Hepatocyte (in vitro differentiated cells): ENCODE measurements around the gene DDX19B. TPM values are rescaled to one million over a fixed set of nuclear protein-coding genes. Genes with fewer than 3 reads are reported as not detected.
"Not testable (repeated sequence)": the region's sequence is repeated elsewhere in the genome, so short reads cannot be mapped to it uniquely, and the experiment has no call there.

Experiments
- DNase-seq: peaks from one replicate; pipeline ENCODE4 v3.0.0-alpha.2; 2016; ENCODE audit warnings: low spot score
- H2AFZ ChIP-seq: fragments of 200-600 bp; sonication (generic); 2 replicates; pipeline ENCODE4 v1.6.0; 2016; ENCODE audit warnings: antibody characterized with exemption, mild to moderate bottlenecking
- H3K27ac ChIP-seq: fragments of 200-600 bp; sonication (generic); 2 replicates; pipeline ENCODE4 v1.5.1; 2016; ENCODE audit warnings: mild to moderate bottlenecking
- H3K27me3 ChIP-seq: fragments of 200-600 bp; sonication (generic); 2 replicates; pipeline ENCODE4 v1.6.1; 2016
- H3K36me3 ChIP-seq: fragments of 200-600 bp; sonication (generic); replicated peaks from 2 replicates; pipeline ENCODE4 v1.5.1; 2016; ENCODE audit warnings: low read depth; ENCODE audit not compliant: insufficient read depth
- H3K4me1 ChIP-seq: fragments of 200-600 bp; sonication (generic); 2 replicates; pipeline ENCODE4 v1.5.1; 2016; ENCODE audit warnings: mild to moderate bottlenecking, moderate library complexity; ENCODE audit not compliant: insufficient read depth
- H3K4me2 ChIP-seq: fragments of 200-600 bp; sonication (generic); 2 replicates; pipeline ENCODE4 v1.6.0; 2016
- H3K4me3 ChIP-seq: fragments of 200-600 bp; sonication (generic); 2 replicates; pipeline ENCODE4 v1.5.1; 2016; ENCODE audit warnings: mild to moderate bottlenecking
- H3K79me2 ChIP-seq: fragments of 200-600 bp; sonication (generic); 2 replicates; pipeline ENCODE4 v1.6.0; 2017; ENCODE audit warnings: mild to moderate bottlenecking
- H3K9me2 ChIP-seq: fragments of 200-600 bp; sonication (generic); replicated peaks from 2 replicates; pipeline ENCODE4 v1.6.0; 2017; ENCODE audit warnings: mild to moderate bottlenecking; ENCODE audit not compliant: insufficient read depth
- H3K9me3 ChIP-seq: fragments of 200-600 bp; sonication (generic); 2 replicates; pipeline ENCODE4 v1.5.1; 2016; ENCODE audit warnings: low read depth, mild to moderate bottlenecking
- H4K20me1 ChIP-seq: fragments of 200-600 bp; sonication (generic); 2 replicates; pipeline ENCODE4 v1.6.0; 2016; ENCODE audit warnings: mild to moderate bottlenecking; ENCODE audit not compliant: insufficient read depth, poor library complexity, severe bottlenecking
- EZH2 ChIP-seq: fragments of 200-600 bp; sonication (generic); IDR thresholded peaks from 2 replicates; pipeline ENCODE4 v1.6.1; 2016; ENCODE audit warnings: antibody characterized with exemption, mild to moderate bottlenecking, borderline replicate concordance
- EZH2phosphoT487 ChIP-seq: fragments of 200-600 bp; sonication (generic); IDR thresholded peaks from one replicate; pipeline ENCODE4 v1.6.1; 2018; ENCODE audit warnings: antibody characterized with exemption, mild to moderate bottlenecking, low read depth, moderate library complexity; ENCODE audit not compliant: unreplicated experiment, severe bottlenecking
- WGBS: methylation state at CpG from one replicate; pipeline ENCODE4 v1.1.6; 2016; ENCODE audit warnings: low lambda C conversion rate; ENCODE audit errors: missing lambda C conversion rate; 5-methylcytosine and 5-hydroxymethylcytosine counted together
- polyA plus RNA-seq: library from polyadenylated mRNA; unstranded; fragments of >200 nt; fragmentation: Nextera tagmentation; extraction: Ambion mirVana; gene quantifications from 2 replicates; pipeline ENCODE4 v1.2.1, GENCODE V29; 2016
- total RNA-seq: library from RNA; depleted of rRNA; stranded (reverse); fragments of >200 nt; gene quantifications from 2 replicates; pipeline ENCODE4 v1.2.3, GENCODE V29; 2014
- TF ChIP-seq, protein P1 (sequence below): fragments of 200-600 bp; sonication (generic); IDR thresholded peaks from 2 replicates; pipeline ENCODE4 v1.5.1; 2016; ENCODE audit warnings: antibody characterized with exemption, mild to moderate bottlenecking; ENCODE audit not compliant: poor library complexity

The DDX19B gene
- total and polyA plus RNA-seq, 2 experiments from 2014 or later = 26.6 to 38.7 TPM

DNA sequence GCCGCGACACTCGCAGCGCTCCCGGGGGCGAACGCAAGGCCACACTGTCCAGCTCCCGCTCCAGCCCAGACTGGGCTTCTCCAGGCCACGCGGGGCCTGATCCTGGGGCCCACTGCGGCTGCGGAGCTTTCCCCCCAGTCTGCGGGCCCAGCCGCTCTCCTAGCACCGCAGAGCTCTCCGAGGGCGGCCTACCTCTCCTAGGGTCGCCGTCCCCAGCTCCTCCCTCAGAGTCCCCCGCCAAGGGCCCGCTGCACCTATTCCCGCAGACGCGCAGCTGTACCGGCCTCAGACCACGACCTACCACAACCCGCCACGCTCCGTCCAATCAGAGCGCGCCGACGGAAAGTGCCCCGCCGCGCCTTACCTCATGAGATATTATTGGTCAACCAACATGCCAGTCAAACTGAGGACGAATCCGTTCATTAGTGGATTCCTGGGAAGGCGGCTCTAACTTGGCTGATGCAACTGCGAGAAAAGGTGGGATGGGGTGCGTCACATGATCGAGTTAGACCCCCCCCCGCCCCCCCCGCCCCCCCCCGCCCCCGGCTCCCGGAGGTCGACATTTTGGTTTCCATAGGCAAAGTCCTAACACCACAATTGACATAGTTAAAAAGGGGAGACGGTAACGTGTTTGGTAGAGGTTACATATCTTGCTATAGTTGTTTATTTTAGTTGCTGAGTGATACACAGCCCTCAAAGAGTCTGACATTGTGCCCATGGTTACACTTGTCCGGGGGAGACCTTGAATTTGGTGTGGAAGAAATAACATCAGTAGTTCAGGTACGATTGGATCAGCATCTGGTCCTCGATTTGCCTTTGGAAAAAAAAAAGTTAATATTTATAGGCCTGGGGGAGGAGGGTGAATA is 9.5 kb upstream of the DDX19B start, which contains the start of gene AARS1:
AARS1 (minus strand) TSS at position 278 of the 866 bp plus-strand sequence. CDS start 6,743 bp downstream, outside the sequence.
- Histone ChIP-seq H3K4me3 (peak within 1 kb of the TSS; percentile 74), H4K20me1 (peaks cover 21% of the 10 kb centered on the region), H3K79me2 (peaks cover 48% of the 10 kb centered on the region), H3K4me2 (peak within 1 kb of the TSS; percentile 94), H3K27me3 (no peaks in the 10 kb centered on the region), H3K27ac (peak within 1 kb of the TSS; percentile 98), H3K36me3 (no peaks in the 10 kb centered on the region), H3K9me3 (no peaks in the 10 kb centered on the region), H3K4me1 (peaks cover 9% of the 10 kb centered on the region), H2AFZ (peak within 1 kb of the TSS; percentile 98), H3K9me2 (no peaks in the 10 kb centered on the region)
- WGBS = 4% methylated on average over 47 of the region's 53 CpGs
- TF ChIP-seq, protein P1, sequence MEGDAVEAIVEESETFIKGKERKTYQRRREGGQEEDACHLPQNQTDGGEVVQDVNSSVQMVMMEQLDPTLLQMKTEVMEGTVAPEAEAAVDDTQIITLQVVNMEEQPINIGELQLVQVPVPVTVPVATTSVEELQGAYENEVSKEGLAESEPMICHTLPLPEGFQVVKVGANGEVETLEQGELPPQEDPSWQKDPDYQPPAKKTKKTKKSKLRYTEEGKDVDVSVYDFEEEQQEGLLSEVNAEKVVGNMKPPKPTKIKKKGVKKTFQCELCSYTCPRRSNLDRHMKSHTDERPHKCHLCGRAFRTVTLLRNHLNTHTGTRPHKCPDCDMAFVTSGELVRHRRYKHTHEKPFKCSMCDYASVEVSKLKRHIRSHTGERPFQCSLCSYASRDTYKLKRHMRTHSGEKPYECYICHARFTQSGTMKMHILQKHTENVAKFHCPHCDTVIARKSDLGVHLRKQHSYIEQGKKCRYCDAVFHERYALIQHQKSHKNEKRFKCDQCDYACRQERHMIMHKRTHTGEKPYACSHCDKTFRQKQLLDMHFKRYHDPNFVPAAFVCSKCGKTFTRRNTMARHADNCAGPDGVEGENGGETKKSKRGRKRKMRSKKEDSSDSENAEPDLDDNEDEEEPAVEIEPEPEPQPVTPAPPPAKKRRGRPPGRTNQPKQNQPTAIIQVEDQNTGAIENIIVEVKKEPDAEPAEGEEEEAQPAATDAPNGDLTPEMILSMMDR = no peak
- no peak for TF ChIP-seq EZH2phosphoT487
- no peak for TF ChIP-seq EZH2
- peak; percentile 99 for DNase-seq

DNA sequence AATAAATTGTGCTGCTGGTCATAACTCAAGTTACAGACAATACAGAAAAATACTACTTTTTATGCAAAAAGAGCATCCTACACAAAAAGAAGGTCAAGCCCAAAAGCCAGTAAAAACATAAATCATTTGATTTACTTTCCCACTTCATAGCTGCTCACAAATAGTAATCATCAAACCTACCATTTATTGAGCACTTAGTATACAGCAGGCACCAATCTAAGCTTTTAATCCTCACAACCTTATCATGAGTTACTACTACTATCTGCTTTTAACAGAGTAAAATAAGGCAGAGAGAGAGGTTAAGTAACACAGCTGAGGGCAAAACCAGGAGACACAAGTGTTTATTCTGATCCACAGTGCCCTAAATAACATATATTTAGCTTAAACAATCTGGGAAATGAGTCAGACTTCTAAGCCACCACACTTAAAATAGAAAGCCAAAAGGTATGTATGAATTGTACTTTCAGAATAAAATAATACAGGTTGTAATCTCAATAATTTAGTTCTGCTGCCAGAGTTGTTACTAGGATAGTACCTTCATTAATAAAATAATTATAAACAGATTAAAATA is 8.0 kb upstream of the DDX19B start:
- H3K27me3 ChIP-seq = no peaks in the 10 kb centered on the region
- TF ChIP-seq, protein P1 = no peak
- TF ChIP-seq EZH2 (no peak), EZH2phosphoT487 (no peak)
- no peaks in the 10 kb centered on the region for H3K36me3 ChIP-seq
- no peak overlapping the region for H3K4me3 ChIP-seq
- no peak overlapping the region for H3K4me2 ChIP-seq
- no peak for DNase-seq
- peaks cover 10% of the 10 kb centered on the region for H4K20me1 ChIP-seq
- H3K79me2 ChIP-seq = peaks cover 32% of the 10 kb centered on the region
- peaks cover 9% of the 10 kb centered on the region for H3K4me1 ChIP-seq
- H3K9me2 ChIP-seq = no peaks in the 10 kb centered on the region
- H3K27ac ChIP-seq = no peak overlapping the region
- no peak overlapping the region for H2AFZ ChIP-seq
- H3K9me3 ChIP-seq = no peaks in the 10 kb centered on the region

DNA sequence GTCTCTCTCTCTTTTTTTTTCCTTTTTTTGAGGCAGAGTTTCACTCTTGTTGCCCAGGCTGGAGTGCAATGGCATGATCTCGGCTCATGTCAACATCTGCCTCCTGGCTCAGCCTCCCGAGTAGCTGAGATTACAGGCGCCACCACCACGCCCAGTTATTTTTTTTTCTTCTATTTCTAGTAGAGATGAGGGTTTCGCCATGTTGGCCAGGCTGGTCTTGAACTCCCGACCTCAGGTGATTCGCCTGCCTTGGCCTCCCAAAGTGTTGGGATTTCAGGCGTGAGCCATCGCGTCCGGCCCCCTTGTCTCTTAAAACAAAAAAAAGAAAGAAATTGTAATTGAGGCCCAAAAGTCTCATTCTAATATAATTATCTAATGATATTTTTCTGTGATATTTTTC is 6.8 kb upstream of the DDX19B start:
- not testable (repeated sequence) for H3K27ac ChIP-seq, H3K4me2 ChIP-seq, H3K36me3 ChIP-seq, H3K27me3 ChIP-seq, H3K4me1 ChIP-seq, DNase-seq, H2AFZ ChIP-seq, H3K4me3 ChIP-seq, H4K20me1 ChIP-seq, H3K9me2 ChIP-seq, H3K9me3 ChIP-seq
- WGBS = 97% methylated on average over 11 of the region's 11 CpGs
- peaks cover 23% of the 10 kb centered on the region for H3K79me2 ChIP-seq

DNA sequence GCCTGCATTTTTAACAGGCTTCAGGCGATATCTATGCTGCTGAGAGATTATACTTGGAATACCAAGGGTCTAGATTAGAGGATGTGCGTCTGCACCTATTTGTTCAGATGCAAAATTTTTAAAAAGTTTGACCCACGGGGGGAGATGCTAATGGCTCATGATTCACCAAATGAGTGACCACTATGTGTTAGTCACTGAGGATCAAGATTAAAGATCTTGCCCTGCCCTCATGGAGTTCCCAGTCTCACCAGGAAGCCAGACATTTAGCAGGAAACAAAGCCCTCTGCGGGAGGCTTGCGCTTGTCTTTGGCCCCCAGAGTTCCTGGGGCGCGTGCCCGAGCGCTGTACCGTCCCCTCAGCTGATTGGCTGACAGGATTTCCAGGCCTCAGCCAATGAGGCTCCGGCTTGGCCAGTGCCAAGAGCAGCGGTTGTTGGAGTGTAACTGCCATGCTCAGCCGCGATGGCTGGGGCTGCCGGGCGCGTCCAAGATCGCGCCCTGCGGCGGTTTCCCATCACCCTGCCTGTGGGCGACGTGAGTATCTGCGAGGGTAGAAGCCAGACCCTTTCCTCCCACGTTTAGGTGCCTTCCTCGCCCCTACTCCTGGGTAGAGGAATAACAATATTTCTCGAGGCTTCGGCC is 4.5 kb upstream of the DDX19B start:
- no peaks in the 10 kb centered on the region for H3K9me2 ChIP-seq
- peaks cover 9% of the 10 kb centered on the region for H3K4me1 ChIP-seq
- no peak overlapping the region for H3K4me2 ChIP-seq
- peaks cover 4% of the 10 kb centered on the region for H3K79me2 ChIP-seq
- no peaks in the 10 kb centered on the region for H3K9me3 ChIP-seq
- H4K20me1 ChIP-seq = no peaks in the 10 kb centered on the region
- TF ChIP-seq EZH2 (no peak), EZH2phosphoT487 (no peak)
- TF ChIP-seq, protein P1 = no peak
- no peak for DNase-seq
- no peak overlapping the region for H3K4me3 ChIP-seq
- H2AFZ ChIP-seq = no peak overlapping the region
- H3K36me3 ChIP-seq = no peaks in the 10 kb centered on the region
- no peaks in the 10 kb centered on the region for H3K27me3 ChIP-seq
- no peak overlapping the region for H3K27ac ChIP-seq
- 95% methylated on average over 28 of the region's 28 CpGs for WGBS
